HS-27A (cell line): ENCODE results near the gene UBXN2A.

ENCODE experiments used
- DNase-seq: peaks from one replicate; pipeline ENCODE4 v3.0.0-alpha.2; 2012; ENCODE audit warnings: low read depth, missing footprints

Gene UBXN2A, protein sequence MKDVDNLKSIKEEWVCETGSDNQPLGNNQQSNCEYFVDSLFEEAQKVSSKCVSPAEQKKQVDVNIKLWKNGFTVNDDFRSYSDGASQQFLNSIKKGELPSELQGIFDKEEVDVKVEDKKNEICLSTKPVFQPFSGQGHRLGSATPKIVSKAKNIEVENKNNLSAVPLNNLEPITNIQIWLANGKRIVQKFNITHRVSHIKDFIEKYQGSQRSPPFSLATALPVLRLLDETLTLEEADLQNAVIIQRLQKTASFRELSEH

DNA sequence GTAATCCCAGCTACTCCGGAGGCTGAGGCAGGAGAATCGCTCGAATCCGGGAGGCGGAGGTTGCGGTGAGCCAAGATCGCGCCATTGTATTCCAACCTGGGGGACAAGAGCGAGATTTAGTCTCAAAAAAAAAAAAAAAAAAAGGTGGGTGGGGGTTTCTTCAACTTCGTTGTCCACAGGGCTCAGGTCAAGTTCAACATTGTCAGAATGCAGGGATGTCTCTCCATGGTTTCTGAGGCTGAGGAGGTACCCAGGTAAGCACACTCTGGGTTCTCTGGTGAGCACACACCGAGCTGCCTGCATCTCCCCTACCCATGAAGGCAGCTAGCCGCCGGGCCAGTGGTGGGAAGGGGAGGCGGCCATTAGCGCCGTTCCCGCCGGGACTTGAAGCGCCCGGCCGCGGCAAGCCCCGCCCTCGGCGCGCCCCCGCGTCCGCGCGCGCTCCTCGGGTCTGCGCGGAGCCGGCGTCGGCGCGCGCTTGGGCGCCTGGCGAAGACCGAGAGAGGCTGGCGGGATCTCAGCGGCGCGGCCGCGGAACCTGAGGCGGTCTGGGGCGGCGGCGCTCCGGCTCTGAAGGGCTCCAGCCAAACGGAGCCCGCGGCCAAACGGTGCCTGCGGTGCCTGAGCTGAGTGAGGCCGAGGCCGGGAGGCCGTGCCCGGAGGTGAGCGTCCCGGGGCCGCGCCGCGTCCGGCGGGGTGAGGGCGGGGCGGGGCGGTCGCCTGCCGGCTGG is at the start of gene UBXN2A:
Gene UBXN2A (plus strand): TSS at position 477 of the 731 bp plus-strand sequence. CDS start 17,852 bp downstream, outside the sequence.
- peak; percentile 39 for DNase-seq

DNA sequence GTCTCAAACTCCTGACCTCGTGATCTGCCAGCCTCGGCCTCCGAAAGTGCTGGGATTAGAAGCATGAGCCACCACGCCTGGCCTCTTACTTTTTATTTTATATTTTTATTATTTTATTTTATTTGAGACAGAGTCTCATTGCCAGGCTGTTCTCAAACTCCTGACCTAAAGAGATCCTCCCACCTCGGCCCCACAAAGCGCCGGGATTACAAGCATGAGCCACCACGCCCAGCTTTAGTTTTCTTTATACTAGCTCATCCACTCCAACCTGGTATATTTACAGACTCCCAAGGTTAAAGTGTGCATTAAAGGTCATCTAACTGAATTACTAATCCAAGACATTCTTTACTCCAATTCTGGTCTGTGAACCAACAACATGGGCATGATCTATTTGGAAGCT is 40.1 kb upstream of the UBXN2A start:
- no peak for DNase-seq

DNA sequence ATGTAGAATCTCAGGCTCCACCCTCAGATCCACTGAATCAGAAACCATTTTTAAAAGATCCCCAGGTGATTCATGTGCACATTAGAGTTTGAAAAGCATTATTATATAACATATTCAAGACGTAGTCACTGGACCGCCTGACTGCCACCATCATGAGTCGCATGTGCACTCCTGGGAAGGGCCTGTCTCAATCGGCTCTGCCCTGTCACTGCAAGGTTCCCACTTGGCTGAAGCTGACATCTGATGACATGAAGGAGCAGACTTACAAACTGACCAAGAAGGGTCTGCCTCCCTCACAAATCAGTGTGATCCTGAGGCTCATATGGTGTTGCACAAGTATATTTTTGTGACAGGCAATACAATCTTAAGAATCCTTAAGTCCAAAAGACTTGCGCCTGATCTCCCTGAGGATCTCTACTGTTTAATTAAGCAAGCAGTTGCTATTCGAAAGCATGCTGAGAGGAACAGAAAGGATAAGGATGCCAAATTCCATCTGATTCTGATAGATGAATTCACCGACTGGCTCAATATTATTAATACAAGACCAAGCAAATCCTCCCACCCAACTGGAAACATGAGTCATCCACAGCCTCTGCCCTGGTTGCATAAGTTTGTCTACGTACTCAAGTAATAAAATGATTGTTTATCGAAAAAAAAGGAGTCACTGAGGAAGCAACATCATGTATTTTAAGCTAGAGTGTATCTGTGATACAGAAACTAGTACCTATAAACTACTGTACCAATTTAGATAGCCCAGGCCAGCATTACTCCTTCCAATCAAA is 39.5 kb upstream of the UBXN2A start:
- DNase-seq = peak; percentile 36

GRCh38 chr2:23901966-23902846 is 38.1 kb upstream of the UBXN2A start:
- DNase-seq = no peak

- DNase-seq = no peak
These were observed 37.2 kb upstream of the UBXN2A start for GRCh38 chr2:23903034-23903433.

- DNase-seq = no peak
These were observed 36.0 kb upstream of the UBXN2A start for GRCh38 chr2:23904215-23904614.

GRCh38 chr2:23904692-23905091 is 35.6 kb upstream of the UBXN2A start:
- no peak for DNase-seq

DNA sequence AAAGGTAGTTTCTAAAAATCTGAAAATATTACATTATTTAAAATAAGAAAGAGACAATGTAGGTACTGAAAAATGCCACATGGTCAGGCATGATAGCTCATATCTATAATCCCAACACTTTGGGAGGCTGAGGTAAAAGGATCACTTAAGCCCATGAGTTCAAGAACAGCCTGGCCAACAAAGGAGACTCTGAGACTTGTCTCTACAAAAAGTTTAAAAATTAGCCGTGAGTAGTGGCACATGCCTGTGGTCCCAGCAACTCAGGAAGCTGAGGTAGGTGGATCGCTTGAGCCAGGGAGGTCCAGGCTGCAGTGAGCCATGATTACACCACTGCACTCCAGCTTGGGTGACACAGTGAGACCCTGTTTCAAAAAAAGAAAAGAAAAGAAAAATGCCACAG is 35.1 kb upstream of the UBXN2A start:
- no peak for DNase-seq

DNA sequence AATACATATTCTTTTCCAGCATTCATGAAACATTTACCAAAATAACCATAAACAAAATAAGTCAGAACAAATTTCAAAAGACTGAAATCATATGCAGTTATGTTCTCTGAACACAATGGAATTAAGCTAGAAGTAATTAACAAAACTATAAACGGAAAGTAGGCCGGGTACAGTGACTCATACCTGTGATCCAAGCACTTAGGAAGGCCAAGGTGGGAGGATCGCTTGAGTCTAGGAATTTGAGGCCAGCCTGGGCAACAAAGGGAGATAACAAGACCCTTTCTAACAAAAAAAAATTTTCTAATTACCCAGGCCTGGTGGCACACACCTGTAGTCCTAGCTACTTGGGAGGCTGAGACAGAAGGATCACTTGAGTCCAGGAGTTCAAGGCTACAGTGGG is 28.2 kb upstream of the UBXN2A start:
- DNase-seq = no peak

DNA sequence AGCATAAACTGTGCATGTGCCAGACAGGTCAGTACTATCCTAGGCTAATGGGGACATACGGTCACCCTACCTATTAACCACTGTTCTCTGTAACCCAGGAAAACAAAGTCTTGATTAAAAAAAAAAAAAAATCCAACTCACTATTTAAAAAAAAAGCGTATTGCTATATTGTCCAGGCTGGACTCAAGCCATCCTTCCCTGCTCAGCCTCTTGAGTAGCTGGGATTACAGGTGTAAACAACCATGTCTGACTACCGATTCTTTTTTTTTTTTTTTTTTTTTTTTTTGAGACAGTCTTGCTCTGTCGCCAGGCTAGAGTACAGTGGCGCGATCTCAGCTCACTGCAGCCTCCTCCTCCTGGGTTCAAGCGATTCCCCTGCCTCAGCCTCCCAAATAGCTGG is 24.9 kb upstream of the UBXN2A start:
- DNase-seq = no peak

GRCh38 chr2:23916727-23917405 is 23.4 kb upstream of the UBXN2A start:
- no peak for DNase-seq

- no peak for DNase-seq
These were observed 21.3 kb upstream of the UBXN2A start for GRCh38 chr2:23918837-23919489.

DNA sequence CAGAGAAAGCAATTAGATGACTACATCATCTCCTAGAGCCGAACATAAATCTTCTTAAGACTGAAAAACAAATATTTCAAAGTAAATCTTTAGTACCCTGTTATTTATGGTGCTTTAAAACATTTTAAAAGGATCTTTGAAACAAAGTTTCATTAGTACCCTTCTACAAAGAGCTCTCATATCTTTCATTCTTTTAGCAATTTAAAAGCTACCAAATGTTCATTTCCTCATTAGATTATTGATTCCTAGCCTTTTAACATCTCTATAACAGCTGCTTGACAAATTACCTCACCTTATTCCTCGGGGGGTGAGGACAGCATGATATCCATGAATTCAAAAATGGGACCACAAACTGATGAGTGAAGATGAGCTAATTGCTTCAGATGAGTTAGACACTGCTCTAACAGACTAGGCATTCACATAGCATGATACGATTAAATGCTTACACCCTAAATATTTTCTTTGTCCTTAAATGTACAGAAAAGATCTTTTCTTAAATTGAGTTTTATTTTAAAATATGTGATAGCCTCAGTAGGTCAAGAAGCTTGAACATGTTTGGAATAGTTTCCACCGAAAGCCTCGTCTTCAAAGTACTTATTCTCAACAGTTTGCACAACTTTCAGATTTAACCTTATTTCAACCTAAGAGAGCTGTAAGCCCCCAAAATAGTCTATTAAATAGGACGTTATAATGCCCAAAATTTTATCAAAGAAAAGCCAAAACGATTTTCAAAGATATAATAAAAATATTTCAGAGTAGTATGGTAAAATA is 15.5 kb upstream of the UBXN2A start:
- DNase-seq = no peak

GRCh38 chr2:23925702-23926289 is 14.5 kb upstream of the UBXN2A start:
- DNase-seq = no peak

DNA sequence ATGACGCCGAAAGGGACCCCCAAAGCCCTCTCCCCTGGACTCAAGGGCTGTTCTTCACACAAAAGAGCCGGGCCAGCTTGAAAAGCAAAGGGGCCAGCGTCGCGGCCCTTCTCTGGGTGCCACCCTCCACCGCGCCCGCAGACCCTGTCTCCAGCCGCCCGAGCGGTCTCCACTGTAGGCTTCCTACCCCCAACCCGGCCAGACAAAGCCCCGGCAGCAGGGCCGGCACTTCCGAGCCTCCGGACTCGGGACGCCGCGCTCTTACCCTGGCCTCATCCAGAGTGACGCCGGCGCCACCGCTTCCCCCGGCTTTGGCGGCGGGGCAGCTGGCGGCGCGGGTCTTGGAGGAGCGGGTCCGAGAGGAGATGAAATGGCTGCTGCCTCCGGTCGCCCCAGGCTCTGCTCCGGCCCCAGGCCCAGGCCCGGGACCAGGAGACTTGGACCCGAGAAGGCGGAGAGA is 13.9 kb upstream of the UBXN2A start:
- DNase-seq = no peak

GRCh38 chr2:23926750-23927571 is 13.3 kb upstream of the UBXN2A start, which contains the start of gene ATAD2B:
Gene ATAD2B (minus strand): TSS chr2:23927123. CDS start chr2:23926770, 353 bp downstream.
- peak; percentile 82 for DNase-seq

DNA sequence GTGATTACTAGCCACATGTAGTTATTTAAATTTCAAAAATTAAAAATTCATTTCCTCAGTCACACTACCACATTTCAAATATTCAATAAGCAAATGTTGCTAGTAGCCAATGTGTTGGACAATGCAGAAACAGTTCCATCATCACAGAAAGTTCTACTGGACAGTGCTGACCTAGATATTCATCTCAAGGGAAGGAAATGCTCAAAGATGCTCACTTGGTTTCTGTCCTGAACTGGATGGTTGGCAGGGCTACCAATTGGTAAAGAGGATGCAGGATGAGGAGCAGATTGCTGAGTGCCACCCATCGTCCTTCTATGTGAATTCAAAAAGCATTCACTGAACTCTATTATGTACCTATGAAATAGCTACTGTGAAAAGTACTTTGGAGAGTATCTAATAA is 6.0 kb upstream of the UBXN2A start:
- DNase-seq = no peak
